ENCODE data around the gene TBX18. TPM values are rescaled to one million over a fixed set of nuclear protein-coding genes. Genes with fewer than 3 reads are reported as not detected.

Gene TBX18
- polyA plus RNA-seq (2013, experiment 1 of 2) = 5.7 TPM
- 5.4 TPM for polyA plus RNA-seq (2013, experiment 2 of 2)

- Histone ChIP-seq H3K4me3 (ENCODE audit: insufficient read depth in 1 of 2, low read depth in 1 of 2, low read length in 2 of 2) (peak within 1 kb of the TSS; percentile 69 to 94), H2BK120ac (ENCODE audit: low read depth, low read length) (no peak within 1 kb of the TSS), H3K79me1 (replicated peaks; ENCODE audit: low read length, poor library complexity, severe bottlenecking) (peaks cover 2% of the 10 kb centered on the region), H3K4me1 (ENCODE audit: control insufficient read depth, insufficient read depth, low read depth, low read length) (peaks cover 10% of the 10 kb centered on the region), H3K4me2 (ENCODE audit: low read length, poor library complexity, severe bottlenecking) (peak within 1 kb of the TSS; percentile 95), H2BK5ac (ENCODE audit: low read depth, low read length, poor library complexity, severe bottlenecking) (peak within 1 kb of the TSS; percentile 83), H3K9me3 (ENCODE audit: control insufficient read depth, low read length) (no peaks in the 10 kb centered on the region), H4K91ac (ENCODE audit: low read length) (peak within 1 kb of the TSS; percentile 74), H3K23ac (ENCODE audit: low read length in 2 of 2) (peak within 1 kb of the TSS in 1 of 2 experiments; percentile 54), H3K4ac (ENCODE audit: low read depth in 1 of 2, low read length in 2 of 2) (peak within 1 kb of the TSS; percentile 67 to 86), H2AK5ac (ENCODE audit: low read length, severe bottlenecking) (no peak within 1 kb of the TSS), H2BK15ac (ENCODE audit: low read depth, poor library complexity, severe bottlenecking) (peak within 1 kb of the TSS; percentile 89), H3K14ac (ENCODE audit: low read length in 2 of 2) (peak within 1 kb of the TSS in 1 of 2 experiments; percentile 44), H3K27me3 (ENCODE audit: control insufficient read depth in 1 of 2, insufficient read depth in 1 of 2, low read length in 2 of 2) (peaks cover 0 to 40% of the 10 kb centered on the region in 2 experiments), H3K9ac (ENCODE audit: low read length) (peak within 1 kb of the TSS; percentile 97), H2AFZ (ENCODE audit: low read depth, low read length) (peak within 1 kb of the TSS; percentile 93), H3K36me3 (ENCODE audit: control insufficient read depth in 1 of 2, insufficient read depth in 2 of 2, low read depth in 1 of 2, low read length in 2 of 2) (peaks cover 0 to 9% of the 10 kb centered on the region in 2 experiments), H4K8ac (ENCODE audit: low read length) (peak within 1 kb of the TSS; percentile 41), H2BK12ac (ENCODE audit: low read length in 2 of 2) (peak within 1 kb of the TSS in 1 of 2 experiments; percentile 71), H3K27ac (ENCODE audit: low read length, poor library complexity, severe bottlenecking) (peak within 1 kb of the TSS; percentile 91), H3K18ac (ENCODE audit: low read depth in 1 of 2, low read length in 2 of 2) (peak within 1 kb of the TSS; percentile 11 to 97)
- WGBS = under 1% methylated on average over 39 of the region's 42 CpGs
- DNase-seq = peak; percentile 98
Observed at GRCh38 chr6:84764332-84765049, at the start of gene TBX18. TSS of gene TBX18 (minus strand) at chr6:84764598. CDS start at chr6:84764181, 417 bp downstream.

- Histone ChIP-seq H4K91ac (ENCODE audit: low read length) (no peak overlapping the region), H3K23ac (ENCODE audit: low read length in 2 of 2) (no peak overlapping the region), H3K4me1 (ENCODE audit: control insufficient read depth, insufficient read depth, low read depth, low read length) (no peaks in the 10 kb centered on the region), H3K9me3 (ENCODE audit: control insufficient read depth, low read length) (no peaks in the 10 kb centered on the region), H2AK5ac (ENCODE audit: low read length, severe bottlenecking) (no peak overlapping the region), H3K27me3 (ENCODE audit: control insufficient read depth in 1 of 2, insufficient read depth in 1 of 2, low read length in 2 of 2) (peaks cover 0 to 10% of the 10 kb centered on the region in 2 experiments), H3K18ac (ENCODE audit: low read depth in 1 of 2, low read length in 2 of 2) (no peak overlapping the region), H3K36me3 (ENCODE audit: control insufficient read depth in 1 of 2, insufficient read depth in 2 of 2, low read depth in 1 of 2, low read length in 2 of 2) (no peaks in the 10 kb centered on the region), H3K9ac (ENCODE audit: low read length) (no peak overlapping the region), H2BK15ac (ENCODE audit: low read depth, poor library complexity, severe bottlenecking) (no peak overlapping the region), H4K8ac (ENCODE audit: low read length) (no peak overlapping the region), H3K79me1 (replicated peaks; ENCODE audit: low read length, poor library complexity, severe bottlenecking) (no peaks in the 10 kb centered on the region), H2BK12ac (ENCODE audit: low read length in 2 of 2) (no peak overlapping the region), H3K4me3 (ENCODE audit: insufficient read depth in 1 of 2, low read depth in 1 of 2, low read length in 2 of 2) (no peak overlapping the region), H2BK120ac (ENCODE audit: low read depth, low read length) (no peak overlapping the region), H3K27ac (ENCODE audit: low read length, poor library complexity, severe bottlenecking) (no peak overlapping the region), H2BK5ac (ENCODE audit: low read depth, low read length, poor library complexity, severe bottlenecking) (no peak overlapping the region), H3K14ac (ENCODE audit: low read length in 2 of 2) (no peak overlapping the region), H2AFZ (ENCODE audit: low read depth, low read length) (no peak overlapping the region), H3K4ac (ENCODE audit: low read depth in 1 of 2, low read length in 2 of 2) (no peak overlapping the region), H3K4me2 (ENCODE audit: low read length, poor library complexity, severe bottlenecking) (no peak overlapping the region)
- no peak for DNase-seq
Observed at GRCh38 chr6:84811351-84811750, 47.0 kb upstream of the TBX18 start.

GRCh38 chr6:84809455-84809854, 45.1 kb upstream of the TBX18 start:
- Histone ChIP-seq H3K14ac (ENCODE audit: low read length in 2 of 2) (peak overlapping the region in 1 of 2 experiments; percentile 79), H3K4ac (ENCODE audit: low read depth in 1 of 2, low read length in 2 of 2) (no peak overlapping the region), H4K8ac (ENCODE audit: low read length) (no peak overlapping the region), H4K91ac (ENCODE audit: low read length) (no peak overlapping the region), H3K4me2 (ENCODE audit: low read length, poor library complexity, severe bottlenecking) (no peak overlapping the region), H3K27ac (ENCODE audit: low read length, poor library complexity, severe bottlenecking) (no peak overlapping the region), H3K23ac (ENCODE audit: low read length in 2 of 2) (peak overlapping the region in 1 of 2 experiments; percentile 89), H3K4me1 (ENCODE audit: control insufficient read depth, insufficient read depth, low read depth, low read length) (no peaks in the 10 kb centered on the region), H2BK5ac (ENCODE audit: low read depth, low read length, poor library complexity, severe bottlenecking) (no peak overlapping the region), H2BK12ac (ENCODE audit: low read length in 2 of 2) (no peak overlapping the region), H3K9me3 (ENCODE audit: control insufficient read depth, low read length) (no peaks in the 10 kb centered on the region), H2AK5ac (ENCODE audit: low read length, severe bottlenecking) (no peak overlapping the region), H3K9ac (ENCODE audit: low read length) (no peak overlapping the region), H2BK120ac (ENCODE audit: low read depth, low read length) (no peak overlapping the region), H3K18ac (ENCODE audit: low read depth in 1 of 2, low read length in 2 of 2) (no peak overlapping the region), H3K27me3 (ENCODE audit: control insufficient read depth in 1 of 2, insufficient read depth in 1 of 2, low read length in 2 of 2) (peaks cover 0 to 10% of the 10 kb centered on the region in 2 experiments), H3K36me3 (ENCODE audit: control insufficient read depth in 1 of 2, insufficient read depth in 2 of 2, low read depth in 1 of 2, low read length in 2 of 2) (no peaks in the 10 kb centered on the region), H2AFZ (ENCODE audit: low read depth, low read length) (no peak overlapping the region), H2BK15ac (ENCODE audit: low read depth, poor library complexity, severe bottlenecking) (no peak overlapping the region), H3K4me3 (ENCODE audit: insufficient read depth in 1 of 2, low read depth in 1 of 2, low read length in 2 of 2) (no peak overlapping the region), H3K79me1 (replicated peaks; ENCODE audit: low read length, poor library complexity, severe bottlenecking) (no peaks in the 10 kb centered on the region)
- 32% methylated on average over 4 of the region's 4 CpGs for WGBS
- DNase-seq = no peak

- Histone ChIP-seq H2BK15ac (ENCODE audit: low read depth, poor library complexity, severe bottlenecking) (no peak overlapping the region), H3K4ac (ENCODE audit: low read depth in 1 of 2, low read length in 2 of 2) (no peak overlapping the region), H3K36me3 (ENCODE audit: control insufficient read depth in 1 of 2, insufficient read depth in 2 of 2, low read depth in 1 of 2, low read length in 2 of 2) (no peaks in the 10 kb centered on the region), H4K91ac (ENCODE audit: low read length) (no peak overlapping the region), H3K4me1 (ENCODE audit: control insufficient read depth, insufficient read depth, low read depth, low read length) (no peaks in the 10 kb centered on the region), H2BK5ac (ENCODE audit: low read depth, low read length, poor library complexity, severe bottlenecking) (no peak overlapping the region), H3K9me3 (ENCODE audit: control insufficient read depth, low read length) (no peaks in the 10 kb centered on the region), H2AK5ac (ENCODE audit: low read length, severe bottlenecking) (no peak overlapping the region), H3K4me3 (ENCODE audit: insufficient read depth in 1 of 2, low read depth in 1 of 2, low read length in 2 of 2) (no peak overlapping the region), H3K23ac (ENCODE audit: low read length in 2 of 2) (no peak overlapping the region), H3K79me1 (replicated peaks; ENCODE audit: low read length, poor library complexity, severe bottlenecking) (no peaks in the 10 kb centered on the region), H2AFZ (ENCODE audit: low read depth, low read length) (no peak overlapping the region), H2BK120ac (ENCODE audit: low read depth, low read length) (no peak overlapping the region), H3K9ac (ENCODE audit: low read length) (no peak overlapping the region), H3K27ac (ENCODE audit: low read length, poor library complexity, severe bottlenecking) (no peak overlapping the region), H3K18ac (ENCODE audit: low read depth in 1 of 2, low read length in 2 of 2) (no peak overlapping the region), H3K14ac (ENCODE audit: low read length in 2 of 2) (no peak overlapping the region), H3K4me2 (ENCODE audit: low read length, poor library complexity, severe bottlenecking) (no peak overlapping the region), H3K27me3 (ENCODE audit: control insufficient read depth in 1 of 2, insufficient read depth in 1 of 2, low read length in 2 of 2) (peaks cover 0 to 10% of the 10 kb centered on the region in 2 experiments), H2BK12ac (ENCODE audit: low read length in 2 of 2) (no peak overlapping the region), H4K8ac (ENCODE audit: low read length) (no peak overlapping the region)
- no peak for DNase-seq
- WGBS = 87% methylated on average over 5 of the region's 6 CpGs
Observed at GRCh38 chr6:84808491-84809061, 44.2 kb upstream of the TBX18 start.
